Medulla oblongata (tissue), 1 donor: ENCODE measurements around the gene PNPLA7.
A peak's percentile ranks its signal among the peaks of the same experiment; 100 is the strongest.
"Not testable (repeated sequence)": the region's sequence is repeated elsewhere in the genome, so short reads cannot be mapped to it uniquely, and the experiment has no call there.

Source experiments
- DNase-seq: peaks from one replicate; pipeline ENCODE4 v3.0.0-alpha.2; 2015; ENCODE audit errors: extremely low spot score

The PNPLA7 gene

GRCh38 chr9:137422604-137423513 is 127.3 kb downstream of the PNPLA7 start, which contains the start of the genes EXD3 and NOXA1:
EXD3 (minus strand) TSS chr9:137423162; CDS start chr9:137395357, 27,805 bp downstream.
NOXA1 (plus strand) TSS chr9:137423393; CDS start chr9:137423530, 137 bp downstream.
- peak; percentile 95 for DNase-seq

DNA sequence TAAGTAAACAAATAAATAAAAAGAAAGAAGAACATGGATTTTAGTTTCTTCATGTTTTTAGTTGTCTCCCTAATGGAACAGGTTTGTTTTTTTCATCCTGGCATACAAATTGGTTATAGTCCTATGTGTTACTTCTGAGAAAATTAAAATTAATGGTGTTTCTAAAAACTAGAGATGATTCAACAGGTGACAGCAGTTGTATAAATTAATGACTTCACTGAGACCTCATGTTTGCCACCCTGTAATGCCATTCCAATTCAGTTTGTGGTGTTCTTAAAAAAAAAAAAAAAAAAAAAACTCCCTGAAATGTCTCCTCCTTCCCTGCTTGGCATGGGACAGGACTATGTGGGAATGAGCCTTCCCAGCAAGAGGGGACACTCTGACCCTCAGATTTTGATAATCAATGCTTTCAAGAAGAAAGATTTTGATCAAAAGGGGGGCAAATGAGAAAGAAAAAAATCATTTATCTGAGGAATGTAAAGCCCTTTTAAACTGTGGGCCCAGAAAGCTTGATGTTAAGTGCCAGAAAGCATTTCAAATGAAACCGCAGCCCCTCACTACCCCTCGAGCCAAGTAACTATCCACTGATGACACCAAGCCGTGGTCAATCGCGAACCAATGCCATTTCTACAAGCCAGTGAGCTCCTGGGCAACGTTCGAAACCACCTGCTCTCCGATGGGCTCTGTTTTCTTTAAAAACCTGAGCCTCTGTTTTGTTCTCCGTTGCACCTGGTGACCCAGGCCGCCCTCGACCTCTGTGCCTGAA is 128.2 kb downstream of the PNPLA7 start:
- DNase-seq = no peak

GRCh38 chr9:137417161-137418021 is 132.8 kb downstream of the PNPLA7 start:
- DNase-seq = no peak

DNA sequence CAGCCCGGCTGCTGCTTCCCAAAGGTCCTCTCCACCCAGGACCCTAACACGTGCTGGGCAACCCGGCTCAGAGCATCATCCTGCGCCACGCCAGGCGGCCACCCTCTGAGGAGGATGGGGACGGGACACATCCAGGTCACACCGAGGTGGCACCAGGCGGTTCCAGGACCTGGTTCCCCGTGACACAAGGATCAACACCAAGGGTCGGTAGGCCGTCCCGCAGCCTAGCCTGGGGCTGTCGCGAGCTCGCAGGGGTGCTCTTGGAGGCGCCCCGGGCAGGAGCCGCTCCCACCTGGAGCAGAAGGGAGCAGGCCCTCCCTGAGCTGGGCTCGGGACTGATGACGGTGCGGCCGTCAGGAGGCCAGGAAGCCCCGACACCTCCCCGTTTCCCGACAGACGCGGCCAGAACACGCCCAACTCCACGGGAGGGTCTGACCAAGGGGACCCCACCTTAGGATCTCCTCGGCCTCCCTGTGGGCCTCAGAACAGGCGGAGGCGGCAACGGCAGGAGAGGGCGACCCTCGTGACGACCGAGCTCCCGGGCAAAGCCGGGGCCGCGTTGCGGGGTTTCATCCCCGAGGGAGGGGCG is 133.5 kb downstream of the PNPLA7 start:
- DNase-seq = no peak

- no peak for DNase-seq
These were observed 134.1 kb downstream of the PNPLA7 start for GRCh38 chr9:137416006-137416562.

DNA sequence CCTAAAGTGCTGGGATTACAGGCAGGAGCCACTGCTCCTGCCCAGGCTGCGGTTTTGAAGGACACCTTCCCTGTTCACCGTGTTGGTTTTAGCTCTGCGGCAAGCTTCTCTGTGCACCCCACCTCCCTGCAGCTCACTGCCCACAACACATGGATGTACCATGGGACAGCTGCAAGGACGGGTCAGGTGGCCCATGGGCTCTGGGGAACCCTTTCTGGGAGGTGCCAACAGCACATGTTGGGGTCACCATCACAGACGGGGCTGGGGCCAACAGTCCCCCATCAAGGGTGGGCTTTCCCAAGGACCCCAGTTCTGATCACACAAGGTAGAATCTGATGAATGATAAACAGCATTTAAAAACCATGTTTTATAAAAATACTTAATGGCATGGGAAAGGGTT is 134.8 kb downstream of the PNPLA7 start:
- DNase-seq = no peak

DNA sequence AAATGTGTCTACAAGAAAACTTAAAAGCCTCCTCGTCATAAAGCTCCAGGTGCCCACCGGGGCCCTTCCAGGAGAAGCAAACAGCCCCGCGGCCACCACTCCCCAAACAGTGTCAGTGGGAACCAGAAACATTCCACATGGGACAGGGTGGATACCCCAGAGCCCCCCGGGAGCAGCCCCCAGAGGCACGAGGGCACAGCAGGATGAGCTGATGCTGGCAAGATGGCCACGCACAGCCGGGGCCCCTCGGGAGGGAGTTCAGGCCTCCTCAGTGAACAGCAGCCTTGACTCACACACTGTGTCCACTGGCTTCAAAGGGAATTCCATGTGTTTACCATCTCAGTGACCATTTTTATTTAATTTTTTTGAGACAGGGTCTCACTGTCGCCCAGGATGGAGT is 137.8 kb downstream of the PNPLA7 start:
- no peak for DNase-seq

GRCh38 chr9:137411645-137412380 is 138.4 kb downstream of the PNPLA7 start:
- DNase-seq = peak; percentile 12

DNA sequence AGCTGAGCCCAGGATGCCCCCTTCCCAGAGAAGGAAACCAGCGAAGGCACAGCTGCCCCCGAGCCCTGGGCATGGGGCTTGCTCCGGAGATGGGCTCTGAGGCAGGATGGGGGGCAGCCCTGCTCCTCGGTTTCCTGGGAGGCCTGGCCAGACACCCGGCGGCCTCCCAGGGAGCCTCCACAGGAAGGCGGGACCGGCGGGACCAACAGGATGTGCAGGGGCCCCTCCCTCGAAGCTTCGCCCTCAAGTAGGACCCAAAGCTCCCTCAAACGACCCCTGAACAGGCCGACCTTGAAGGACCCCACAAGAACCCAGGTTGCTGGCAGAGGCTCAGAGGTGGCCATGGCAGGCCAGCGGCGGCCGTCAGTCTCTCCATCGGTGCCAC is 138.9 kb downstream of the PNPLA7 start:
- DNase-seq = no peak

DNA sequence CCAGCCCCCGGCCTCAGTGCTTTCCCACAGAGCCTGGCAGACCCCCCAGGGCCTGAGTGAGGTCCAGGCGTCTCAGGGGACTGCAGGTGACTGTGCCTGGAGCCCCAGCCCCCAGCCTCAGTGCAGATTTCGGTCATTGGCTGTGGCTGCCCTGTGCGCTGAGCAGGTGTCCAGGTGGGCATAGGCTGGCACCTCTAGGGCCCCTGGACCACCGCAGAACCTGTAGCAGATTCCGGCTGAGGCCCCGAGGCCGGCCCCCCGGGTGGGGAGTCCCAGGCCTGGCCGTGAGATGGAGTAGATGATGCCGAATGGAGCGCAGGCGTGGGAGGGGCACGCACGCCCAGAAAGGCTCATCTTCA is 139.3 kb downstream of the PNPLA7 start:
- DNase-seq = no peak

GRCh38 chr9:137410236-137410890 is 139.8 kb downstream of the PNPLA7 start:
- DNase-seq = not testable (repeated sequence)
